ENCODE results near the gene ABI2.
"Not testable (repeated sequence)": the region's sequence is repeated elsewhere in the genome, so short reads cannot be mapped to it uniquely, and the experiment has no call there.

ABI2 gene

DNA sequence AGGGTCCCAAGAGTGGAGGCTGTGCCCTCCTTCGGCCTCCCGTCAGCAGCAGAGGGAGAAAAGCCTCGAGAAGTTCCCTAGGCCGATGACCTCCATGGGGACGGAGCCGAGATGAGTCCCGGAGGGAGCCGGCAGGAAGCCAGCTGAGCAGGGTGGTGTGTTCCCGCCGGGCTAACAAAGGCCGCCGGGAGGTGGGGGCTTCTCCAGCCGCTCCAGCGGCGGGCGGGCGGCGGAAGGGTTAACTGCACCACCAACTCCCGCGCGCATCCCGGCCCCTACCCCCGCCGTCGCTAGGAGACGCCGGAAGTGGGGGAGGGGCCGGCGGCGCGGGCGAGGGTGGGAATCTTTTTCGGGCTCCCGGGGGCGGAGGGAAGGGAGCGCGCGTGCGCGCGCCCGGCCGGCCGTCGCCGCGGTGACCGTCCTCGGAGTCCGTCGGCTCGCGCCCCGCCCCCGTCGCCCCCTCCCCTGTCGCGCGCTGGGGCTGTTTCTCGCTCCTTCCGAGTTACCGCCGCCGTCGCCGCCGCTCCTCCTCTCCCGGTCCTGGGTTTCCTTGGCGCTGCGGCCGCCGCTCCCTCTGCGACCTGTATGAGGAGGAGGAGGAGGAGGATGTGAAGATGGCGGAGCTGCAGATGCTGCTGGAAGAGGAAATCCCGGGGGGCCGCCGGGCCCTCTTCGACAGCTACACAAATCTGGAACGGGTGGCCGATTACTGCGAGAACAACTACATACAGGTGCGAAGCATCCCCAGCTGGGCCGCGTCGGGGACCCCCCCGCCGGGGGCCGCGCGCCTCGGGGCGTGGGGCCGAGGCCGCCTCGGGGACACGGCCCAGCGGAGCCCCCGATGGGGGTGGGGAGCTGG is at the start of gene ABI2:
TSS of gene ABI2 (plus strand) at position 494 of the 859 bp plus-strand sequence. CDS start at position 615, 121 bp downstream.
- peak; percentile 39 to 68 for DNase-seq

GRCh38 chr2:203279288-203279687 is 48.9 kb upstream of the ABI2 start:
- no peak for DNase-seq

DNA sequence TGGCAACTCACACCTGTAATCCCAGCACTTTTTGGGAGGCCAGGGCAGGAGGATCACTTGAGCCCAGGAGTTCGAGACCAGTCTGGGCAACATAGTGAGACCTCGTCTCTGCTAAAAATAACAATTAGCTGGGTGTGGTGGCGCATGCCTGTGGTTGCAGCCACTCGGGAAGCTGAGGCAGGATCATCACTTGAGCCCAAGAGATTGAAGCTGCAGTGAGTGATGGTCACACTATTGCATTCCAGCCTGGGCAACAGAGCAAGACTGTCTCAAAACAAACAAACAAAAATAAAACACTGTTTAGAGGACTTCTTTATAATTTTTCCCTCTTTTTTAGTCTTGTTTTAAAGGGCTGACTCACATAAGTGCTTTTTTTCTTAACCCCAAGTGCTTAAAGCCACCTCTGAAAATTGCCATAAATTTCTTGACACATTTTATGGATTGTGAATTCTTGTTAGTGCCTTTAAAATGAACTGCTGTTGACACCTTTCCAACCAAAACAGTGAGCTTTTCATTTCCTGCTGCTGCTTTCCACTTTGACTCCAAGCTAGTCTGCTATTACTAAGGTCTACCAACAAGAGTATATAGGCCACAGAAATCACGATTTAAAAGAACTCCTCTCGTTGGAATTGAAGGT is 47.6 kb upstream of the ABI2 start:
- DNase-seq, result no peak

DNA sequence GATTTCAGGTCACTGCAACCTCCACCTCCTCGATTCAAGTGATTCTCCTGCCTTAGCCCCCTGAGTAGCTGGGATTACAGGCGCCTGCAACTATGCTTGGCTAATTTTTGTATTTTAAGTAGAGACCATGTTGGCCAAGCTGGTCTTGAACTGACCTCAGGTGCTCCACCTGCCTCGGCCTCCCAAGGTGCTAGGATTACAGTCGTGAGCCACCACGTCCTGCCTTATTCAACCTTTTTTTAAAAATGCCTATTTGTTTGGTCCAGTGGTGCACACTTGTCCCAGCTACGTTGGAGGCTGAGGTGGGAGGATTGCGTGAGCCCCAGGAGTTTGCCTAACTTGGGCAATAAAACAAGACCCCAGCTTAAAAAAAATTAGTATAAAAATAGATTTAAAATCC is 46.1 kb upstream of the ABI2 start:
- DNase-seq, result no peak

GRCh38 chr2:203286532-203286931 is 41.7 kb upstream of the ABI2 start:
- DNase-seq, result no peak

- DNase-seq, result no peak
Measured at GRCh38 chr2:203301667-203302066, 26.5 kb upstream of the ABI2 start.

GRCh38 chr2:203302586-203302985 is 25.6 kb upstream of the ABI2 start:
- not testable (repeated sequence) for DNase-seq

DNA sequence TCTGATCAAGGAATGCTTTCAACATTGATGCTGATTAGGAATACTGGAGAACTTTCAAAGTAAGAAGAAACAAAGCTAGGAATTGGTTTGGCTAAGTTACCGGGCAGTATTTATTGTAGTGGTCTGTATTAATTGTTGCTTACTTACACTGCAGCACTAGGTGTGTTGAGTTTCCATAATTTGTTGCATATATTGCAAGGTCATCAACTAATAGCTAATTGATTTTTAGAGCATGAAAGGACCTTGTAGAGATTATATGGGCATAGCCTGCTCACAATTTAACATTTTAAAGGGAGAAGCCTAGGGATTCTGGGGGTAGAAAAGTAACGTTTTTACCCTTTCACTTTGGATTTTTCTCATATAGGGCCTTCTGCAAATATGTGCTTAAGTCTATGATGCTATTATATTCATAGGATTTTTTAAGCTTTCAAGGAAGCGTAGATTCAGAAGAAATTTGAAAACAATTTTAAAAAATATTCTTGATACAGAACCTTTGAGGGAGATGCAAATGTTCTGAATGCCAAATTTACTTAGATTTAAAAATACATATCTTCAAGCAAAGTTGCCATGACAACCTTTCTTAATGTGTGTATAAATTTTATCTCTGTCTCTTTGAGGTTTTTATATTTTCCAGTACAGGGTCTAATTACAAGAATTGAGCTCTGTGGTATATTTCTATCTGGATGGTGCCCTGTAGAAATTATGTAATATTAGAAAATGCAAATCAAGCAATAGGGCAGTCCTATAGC is 17.3 kb upstream of the ABI2 start:
- no peak for DNase-seq

DNA sequence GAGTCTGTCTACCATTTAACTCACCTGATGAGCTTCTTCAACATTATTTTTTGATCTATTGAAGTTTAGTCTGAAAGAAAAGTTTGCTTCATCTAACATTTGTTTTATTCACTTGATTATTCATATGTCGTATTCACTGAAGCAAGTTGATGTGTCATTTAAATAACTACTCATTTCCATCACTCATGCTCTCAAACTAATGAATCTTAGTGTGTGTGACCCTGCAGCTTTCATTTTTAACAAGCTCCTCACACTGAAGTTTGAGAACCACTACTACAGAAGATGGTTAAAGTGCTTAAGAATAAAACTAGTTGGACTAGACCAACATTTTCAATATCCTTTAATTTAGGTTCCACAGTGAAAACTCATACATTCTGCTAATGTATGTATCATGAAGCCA is 1.8 kb upstream of the ABI2 start:
- no peak for DNase-seq

GRCh38 chr2:203327582-203327900 is 653 bp upstream of the ABI2 start:
- no peak for DNase-seq

DNA sequence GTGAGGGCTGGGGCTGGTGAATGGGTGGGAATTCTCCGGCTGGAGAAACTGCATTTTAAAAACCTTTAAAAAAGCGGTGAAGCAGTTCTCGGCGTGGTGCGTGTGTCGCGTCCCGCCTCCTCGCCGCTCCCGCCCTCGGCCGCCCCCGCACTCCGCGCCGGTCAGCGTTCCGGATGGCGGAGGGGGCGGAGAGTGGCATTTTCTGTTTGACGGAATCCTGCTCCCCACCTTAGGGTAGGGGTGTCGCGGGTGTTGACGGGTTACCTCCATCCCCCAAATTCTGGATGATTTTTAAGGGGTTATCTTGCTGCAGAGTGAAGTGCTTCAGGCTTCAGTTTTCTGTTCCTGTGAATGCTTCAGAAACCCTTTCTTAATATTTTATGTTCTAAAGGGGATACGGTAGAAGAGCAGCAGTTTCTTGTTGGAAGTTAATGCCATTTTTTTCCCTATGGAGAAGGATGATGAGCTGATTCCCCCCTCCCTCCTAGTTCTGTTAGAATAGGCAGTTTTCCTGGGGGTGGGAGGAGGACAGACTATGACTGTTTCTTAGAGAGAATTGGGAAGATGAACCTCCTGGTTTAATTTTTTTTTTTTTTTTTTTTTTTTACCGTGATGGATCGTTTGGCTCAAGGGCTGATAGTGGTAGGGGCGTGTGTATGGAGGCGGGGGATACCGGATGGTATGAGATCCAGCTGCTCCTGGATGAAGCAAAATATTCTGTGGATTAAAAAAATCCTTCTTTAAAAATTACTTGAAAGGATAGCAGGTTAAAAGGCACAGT is 756 bp downstream of the ABI2 start:
- peak in 1 of 2 donors; percentile 19 for DNase-seq

GRCh38 chr2:203330434-203330833 is 2.2 kb downstream of the ABI2 start:
- DNase-seq, result no peak

DNA sequence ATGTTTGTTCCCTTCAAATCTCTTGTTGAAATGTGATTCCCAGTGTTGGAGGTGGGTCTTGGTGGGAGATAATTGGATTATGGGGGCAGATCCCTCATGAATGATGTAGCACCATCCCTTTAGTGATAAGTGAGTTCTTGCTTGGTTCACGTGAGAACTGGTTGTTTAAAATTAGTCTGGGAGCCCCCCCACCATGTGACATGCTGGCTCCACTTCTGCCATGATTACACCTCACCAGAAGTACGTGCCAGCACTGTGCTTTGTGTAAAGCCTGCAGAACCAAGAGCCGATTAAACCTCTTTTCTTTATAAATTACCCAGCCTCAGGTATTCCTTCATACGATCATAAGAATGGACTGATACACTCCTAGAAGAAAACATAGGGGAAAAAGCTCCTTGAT is 10.1 kb downstream of the ABI2 start:
- DNase-seq, result no peak

GRCh38 chr2:203340791-203341487 is 12.7 kb downstream of the ABI2 start:
- no peak for DNase-seq

- DNase-seq, result no peak
Measured at GRCh38 chr2:203341741-203342310, 13.6 kb downstream of the ABI2 start.

GRCh38 chr2:203342374-203342773 is 14.2 kb downstream of the ABI2 start:
- DNase-seq, result not testable (repeated sequence)

- no peak for DNase-seq
Measured at GRCh38 chr2:203344667-203345066, 16.5 kb downstream of the ABI2 start.

DNA sequence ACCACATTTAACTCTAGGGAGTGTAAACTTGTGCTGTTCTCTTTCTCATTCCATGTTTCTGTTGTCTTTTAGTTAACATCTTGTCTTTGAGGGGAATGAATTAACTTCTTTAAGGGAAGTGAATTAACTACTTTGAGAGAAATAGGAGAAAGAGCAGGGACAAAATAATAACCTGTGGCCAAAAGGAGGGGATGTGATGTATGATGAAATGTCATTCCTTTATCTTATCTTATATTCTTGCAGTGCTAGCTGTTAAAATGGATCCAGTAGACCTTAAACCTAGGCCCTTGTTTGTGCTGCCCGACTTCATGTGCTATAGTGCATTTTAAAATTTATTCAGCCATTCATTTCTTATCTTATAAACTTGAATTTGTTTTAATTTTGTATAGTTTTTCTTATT is 18.4 kb downstream of the ABI2 start:
- no peak for DNase-seq

DNA sequence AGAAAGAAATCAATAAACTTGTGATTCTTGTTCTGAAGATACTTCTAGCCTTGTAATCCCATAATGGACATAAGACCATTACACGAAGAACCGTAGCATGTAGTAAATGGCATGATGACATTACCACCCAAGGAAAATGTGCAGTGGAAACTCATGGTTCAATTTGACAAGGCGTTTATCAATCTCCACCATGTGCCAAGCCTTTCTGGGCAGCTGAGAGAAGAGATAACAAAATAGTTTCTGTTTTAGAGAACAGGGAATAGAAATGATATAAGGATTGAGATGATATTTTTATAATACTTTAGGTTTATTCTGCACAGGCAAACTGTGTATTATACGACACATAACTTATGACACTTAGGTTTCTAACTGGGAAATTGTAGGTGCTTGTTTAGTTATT is 19.2 kb downstream of the ABI2 start:
- DNase-seq, result no peak

- DNase-seq, result no peak
Measured at GRCh38 chr2:203352604-203353255, 24.5 kb downstream of the ABI2 start.

DNA sequence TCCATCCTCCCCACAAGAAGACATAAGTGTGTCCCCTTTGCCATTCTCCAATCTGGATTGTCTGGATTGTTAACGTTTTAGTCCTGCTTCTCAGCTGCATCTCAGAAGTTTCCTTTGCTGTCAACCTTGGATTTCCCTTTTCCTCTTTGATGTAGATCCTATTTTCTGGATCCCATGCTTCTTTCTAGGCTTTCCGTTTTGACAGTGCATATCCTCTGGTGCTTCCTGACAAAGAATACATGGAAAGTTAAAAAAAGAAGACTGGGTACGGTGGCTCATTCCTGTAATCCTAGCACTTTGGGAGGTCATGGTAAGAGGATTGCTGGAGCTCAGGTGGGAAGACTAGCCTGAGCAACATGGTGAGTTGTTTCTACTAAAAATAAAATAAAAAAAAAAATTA is 26.8 kb downstream of the ABI2 start:
- no peak for DNase-seq

Measured in bone marrow (tissue), 2 donors.